ENCODE results near the gene LRRC7.

- TF ChIP-seq CTCF (IDR thresholded peaks at IDR 0.05) (no peak), POLR2A (IDR thresholded peaks at IDR 0.05) (no peak)
Measured at GRCh38 chr1:69747207-69747606, 179.5 kb downstream of the LRRC7 start.

All from esophagus squamous epithelium (tissue), 4 donors.